HCT116 (cell line): Measurements from ENCODE around the gene OCA2. TPM values are rescaled to one million over a fixed set of nuclear protein-coding genes. Genes with fewer than 3 reads are reported as not detected.

Experiments used
- ATAC-seq: fragments of 200-7000 bp; cut with Tn5 transposase; 2 replicates; pipeline ENCODE4 v1.9.1; 2020; ENCODE audit warnings: mild to moderate bottlenecking, moderate library complexity
- BruUV-seq: library from RNA; stranded (reverse); fragments of 400-500 nt; replicated peaks from 2 replicates; lab custom pipeline; 2021; lab: Mats Ljungman, UMichigan
- CTCF ChIA-PET: fragments of 300-600 bp; sonication (Branson Sonifier 250); formaldehyde crosslinking; loops from one replicate; lab custom pipeline; 2021; ENCODE audit warnings: antibody characterized with exemption; lab: Charles Lee
- POLR2A ChIA-PET: fragments of 300-600, 350-600 bp; sonication (Branson Sonifier 250); formaldehyde crosslinking; loops from one replicate; lab custom pipeline; 2021; ENCODE audit warnings: antibody characterized with exemption; lab: Charles Lee
- RAD21 ChIA-PET, 2 experiments: fragments of 300-600 bp; sonication (Branson Sonifier 250); formaldehyde crosslinking; loops; one replicate each; lab custom pipeline; 2023; ENCODE audit warnings: low total read pairs in 2 of 2; ENCODE audit not compliant: uncharacterized antibody in 2 of 2, unreplicated experiment in 2 of 2, low non-redundant PET in 1 of 2; lab: Charles Lee
- DNase-seq: peaks from one replicate; pipeline ENCODE4 v3.0.0-alpha.2; 2010; ENCODE audit warnings: low read depth, low spot score
- H2AFZ ChIP-seq: fragments of 200-600 bp; shearing (Covaris generic), sonication (generic); 2 replicates; pipeline ENCODE4 v1.6.1; 2017; ENCODE audit warnings: low read depth, mixed run types, mixed read lengths, antibody characterized with exemption, low read length; ENCODE audit not compliant: poor library complexity, severe bottlenecking
- H3K27ac ChIP-seq: 2 replicates; pipeline ENCODE4 v1.5.1; 2012; ENCODE audit warnings: low read depth, low read length
- H3K27me3 ChIP-seq: fragments of 200-600 bp; sonication (generic); 2 replicates; pipeline ENCODE4 v1.6.1; 2016; ENCODE audit warnings: mixed run types, low read length, mixed read lengths; ENCODE audit not compliant: insufficient read depth
- H3K36me3 ChIP-seq, 2 experiments: fragments of 200-500 bp in 1 of 2; fragments of 200-600 bp in 1 of 2; sonication (Bioruptor generic) in 1 of 2; sonication (generic) in 1 of 2; 2 replicates each; pipeline versions ENCODE4 v1.5.1 to v1.6.1; 2014 to 2016; ENCODE audit warnings: low read length in 2 of 2, inconsistent platforms in 1 of 2, mixed read lengths in 1 of 2, mixed run types in 1 of 2; ENCODE audit not compliant: insufficient read depth in 2 of 2, control insufficient read depth in 1 of 2
- H3K4me1 ChIP-seq, 2 experiments: fragments of 200-600 bp in 1 of 2; sonication (generic) in 1 of 2; 2 replicates each; pipeline versions ENCODE4 v1.5.1 to v1.6.1; 2012 to 2017; ENCODE audit warnings: low read length in 2 of 2, inconsistent platforms in 1 of 2, mild to moderate bottlenecking in 1 of 2, mixed read lengths in 1 of 2, mixed run types in 1 of 2, moderate library complexity in 1 of 2; ENCODE audit not compliant: insufficient read depth in 2 of 2, control insufficient read depth in 1 of 2
- H3K4me2 ChIP-seq: fragments of 200-600 bp; sonication (generic); 2 replicates; pipeline ENCODE4 v1.6.1; 2017; ENCODE audit warnings: mixed run types, low read length, mixed read lengths
- H3K4me3 ChIP-seq, 2 experiments: fragments of 200-600 bp in 1 of 2; sonication (generic) in 1 of 2; replicated peaks in 1 of 2; 2 replicates each; pipeline ENCODE4 v1.5.1; 2011 to 2016; ENCODE audit warnings: low read length in 2 of 2, control low read depth in 1 of 2, low read depth in 1 of 2, mild to moderate bottlenecking in 1 of 2, mixed read lengths in 1 of 2, mixed run types in 1 of 2
- H3K79me2 ChIP-seq: fragments of 200-600 bp; sonication (generic); 2 replicates; pipeline ENCODE4 v1.6.1; 2017; ENCODE audit warnings: mild to moderate bottlenecking, mixed run types, low read length, moderate library complexity, mixed read lengths; ENCODE audit not compliant: insufficient read depth
- H3K9ac ChIP-seq: fragments of 200-600 bp; sonication (generic); 2 replicates; pipeline ENCODE4 v1.6.1; 2016; ENCODE audit warnings: low read length, mixed read lengths
- H3K9me2 ChIP-seq: fragments of 200-600 bp; sonication (generic), shearing (Covaris generic); 2 replicates; pipeline ENCODE4 v1.6.1; 2017; ENCODE audit warnings: mixed run types, mild to moderate bottlenecking, moderate library complexity; ENCODE audit not compliant: insufficient read depth
- H3K9me3 ChIP-seq, 2 experiments: fragments of 200-500 bp in 1 of 2; fragments of 200-600 bp in 1 of 2; sonication (Bioruptor generic) in 1 of 2; sonication (generic) in 1 of 2; 2 replicates each; pipeline ENCODE4 v1.6.1; 2014 to 2017; ENCODE audit warnings: low read length in 2 of 2, mixed read lengths in 2 of 2, inconsistent platforms in 1 of 2, low read depth in 1 of 2, mild to moderate bottlenecking in 1 of 2, mixed run types in 1 of 2, moderate library complexity in 1 of 2; ENCODE audit not compliant: control insufficient read depth in 1 of 2, insufficient read depth in 1 of 2
- H4K20me1 ChIP-seq: fragments of 200-600 bp; sonication (generic), shearing (Covaris generic); 2 replicates; pipeline ENCODE4 v1.6.1; 2017; ENCODE audit warnings: mixed run types, mild to moderate bottlenecking, moderate library complexity; ENCODE audit not compliant: insufficient read depth
- CBX3 ChIP-seq: IDR thresholded peaks from 2 replicates; pipeline ENCODE4 v1.6.1; 2012; ENCODE audit warnings: low read depth
- EZH2 ChIP-seq: fragments of 200-600 bp; sonication (generic); IDR thresholded peaks from 2 replicates; pipeline ENCODE4 v1.6.1; 2017; ENCODE audit warnings: antibody characterized with exemption, mixed run types
- EZH2phosphoT487 ChIP-seq: fragments of 200-600 bp; IDR thresholded peaks from 2 replicates; pipeline ENCODE4 v1.6.1; 2018; ENCODE audit warnings: antibody characterized with exemption, borderline replicate concordance
- FOSL1 ChIP-seq: IDR thresholded peaks from 2 replicates; pipeline ENCODE4 v1.6.1; 2012; ENCODE audit warnings: low read depth
- JUND ChIP-seq: IDR thresholded peaks from 2 replicates; pipeline ENCODE4 v1.6.1; 2012
- POLR2A ChIP-seq: IDR thresholded peaks from 2 replicates; pipeline ENCODE4 v1.7.0; 2011; ENCODE audit warnings: borderline replicate concordance; ENCODE audit not compliant: insufficient read depth, insufficient read length; ENCODE audit errors: extremely low read depth
- POLR2AphosphoS5 ChIP-seq: IDR thresholded peaks from 2 replicates; pipeline ENCODE4 v1.6.1; 2011; ENCODE audit warnings: mild to moderate bottlenecking, low read depth, low read length, moderate library complexity
- SIN3A ChIP-seq: IDR thresholded peaks from 2 replicates; pipeline ENCODE4 v1.6.1; 2012; ENCODE audit warnings: low read depth
- SP1 ChIP-seq: IDR thresholded peaks from 2 replicates; pipeline ENCODE4 v1.6.1; 2012; ENCODE audit warnings: low read depth
- TCF7L2 ChIP-seq: IDR thresholded peaks from 2 replicates; pipeline ENCODE4 v1.7.0; 2011; ENCODE audit warnings: borderline replicate concordance, inconsistent platforms; ENCODE audit not compliant: insufficient read depth, insufficient read length; ENCODE audit errors: extremely low read depth
- YY1 ChIP-seq: IDR thresholded peaks from 2 replicates; pipeline ENCODE4 v1.6.1; 2011; ENCODE audit warnings: low read length, low read depth, moderate library complexity, mild to moderate bottlenecking; ENCODE audit not compliant: insufficient replicate concordance; ENCODE audit errors: extremely low read depth
- ZFX ChIP-seq: fragments of 450-650 bp; IDR thresholded peaks from 2 replicates; pipeline ENCODE4 v1.6.1; 2017
- intact Hi-C: fragments of 100-400 bp; cut with micrococcal nuclease; formaldehyde crosslinking; loops from 2 replicates; pipeline ENCODE4 v1.10.0; 2022
- total RNA-seq: library from RNA; stranded (reverse); gene quantifications from one replicate; pipeline ENCODE4 v1.2.1, GENCODE V29; 2021; ENCODE audit not compliant: unreplicated experiment
- TF ChIP-seq, protein P1 (sequence below): IDR thresholded peaks from 2 replicates; pipeline ENCODE4 v1.6.1; 2011; ENCODE audit warnings: mild to moderate bottlenecking, low read length, moderate library complexity; ENCODE audit not compliant: insufficient replicate concordance; ENCODE audit errors: extremely low read depth
- TF ChIP-seq, protein P2 (sequence below), 3 experiments: fragments of 200-600 bp in 1 of 3; sonication (generic) in 1 of 3; IDR thresholded peaks in 2 of 3; conservative IDR thresholded peaks in 1 of 3; 2 replicates each; pipeline ENCODE4 v1.5.1; 2012 to 2017; ENCODE audit warnings: low read depth in 2 of 3, low read length in 2 of 3, antibody characterized with exemption in 1 of 3, borderline replicate concordance in 1 of 3, control low read depth in 1 of 3, mild to moderate bottlenecking in 1 of 3, mixed read lengths in 1 of 3, mixed run types in 1 of 3, moderate library complexity in 1 of 3; ENCODE audit not compliant: insufficient read depth in 1 of 3
- TF ChIP-seq, protein P3 (sequence below): IDR thresholded peaks from 2 replicates; pipeline ENCODE4 v1.6.1; 2012

Gene OCA2
- total RNA-seq, 1 experiment from 2014 or later: not detected

DNA sequence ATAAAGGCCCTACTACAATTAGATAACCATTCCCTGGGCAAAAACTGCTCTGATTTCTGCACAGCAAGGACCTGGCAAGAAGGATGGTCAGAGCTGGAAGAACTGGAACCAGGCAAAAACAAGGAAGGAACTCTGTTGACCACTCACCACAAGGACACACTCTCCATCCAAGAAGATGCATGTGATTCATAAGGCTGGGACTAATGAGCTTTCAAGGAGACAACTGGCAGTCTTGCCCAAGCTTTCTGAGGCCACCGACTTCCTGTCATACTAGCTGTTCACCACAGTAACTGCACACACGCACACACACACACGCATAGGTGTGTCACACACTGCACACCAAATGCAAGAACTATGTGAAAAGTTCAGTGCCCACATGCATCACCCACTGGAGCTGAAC lies 256.6 kb downstream of the OCA2 start:
- ChIA-PET RAD21 (no interaction called here), CTCF (no interaction called here), POLR2A (no interaction called here)
- Histone ChIP-seq H2AFZ (no peak overlapping the region), H3K4me1 (no peaks in the 10 kb centered on the region), H3K79me2 (no peaks in the 10 kb centered on the region), H3K9me2 (no peaks in the 10 kb centered on the region), H4K20me1 (no peaks in the 10 kb centered on the region; the same call in 1 of the 2 replicates), H3K27me3 (no peaks in the 10 kb centered on the region), H3K4me2 (no peak overlapping the region), H3K36me3 (no peaks in the 10 kb centered on the region), H3K27ac (no peak overlapping the region), H3K9ac (no peak overlapping the region), H3K9me3 (peaks cover 5 to 50% of the 10 kb centered on the region in 2 experiments; a peak in 2 of 4 replicates), H3K4me3 (no peak overlapping the region)
- intact Hi-C loops: no loop called here
- ATAC-seq (no peak), DNase-seq (no peak)
- TF ChIP-seq, protein P1, sequence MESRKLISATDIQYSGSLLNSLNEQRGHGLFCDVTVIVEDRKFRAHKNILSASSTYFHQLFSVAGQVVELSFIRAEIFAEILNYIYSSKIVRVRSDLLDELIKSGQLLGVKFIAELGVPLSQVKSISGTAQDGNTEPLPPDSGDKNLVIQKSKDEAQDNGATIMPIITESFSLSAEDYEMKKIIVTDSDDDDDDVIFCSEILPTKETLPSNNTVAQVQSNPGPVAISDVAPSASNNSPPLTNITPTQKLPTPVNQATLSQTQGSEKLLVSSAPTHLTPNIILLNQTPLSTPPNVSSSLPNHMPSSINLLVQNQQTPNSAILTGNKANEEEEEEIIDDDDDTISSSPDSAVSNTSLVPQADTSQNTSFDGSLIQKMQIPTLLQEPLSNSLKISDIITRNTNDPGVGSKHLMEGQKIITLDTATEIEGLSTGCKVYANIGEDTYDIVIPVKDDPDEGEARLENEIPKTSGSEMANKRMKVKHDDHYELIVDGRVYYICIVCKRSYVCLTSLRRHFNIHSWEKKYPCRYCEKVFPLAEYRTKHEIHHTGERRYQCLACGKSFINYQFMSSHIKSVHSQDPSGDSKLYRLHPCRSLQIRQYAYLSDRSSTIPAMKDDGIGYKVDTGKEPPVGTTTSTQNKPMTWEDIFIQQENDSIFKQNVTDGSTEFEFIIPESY: no peak
- TF ChIP-seq POLR2AphosphoS5 (no peak), CBX3 (no peak)
- no TSS peak for BruUV-seq

DNA sequence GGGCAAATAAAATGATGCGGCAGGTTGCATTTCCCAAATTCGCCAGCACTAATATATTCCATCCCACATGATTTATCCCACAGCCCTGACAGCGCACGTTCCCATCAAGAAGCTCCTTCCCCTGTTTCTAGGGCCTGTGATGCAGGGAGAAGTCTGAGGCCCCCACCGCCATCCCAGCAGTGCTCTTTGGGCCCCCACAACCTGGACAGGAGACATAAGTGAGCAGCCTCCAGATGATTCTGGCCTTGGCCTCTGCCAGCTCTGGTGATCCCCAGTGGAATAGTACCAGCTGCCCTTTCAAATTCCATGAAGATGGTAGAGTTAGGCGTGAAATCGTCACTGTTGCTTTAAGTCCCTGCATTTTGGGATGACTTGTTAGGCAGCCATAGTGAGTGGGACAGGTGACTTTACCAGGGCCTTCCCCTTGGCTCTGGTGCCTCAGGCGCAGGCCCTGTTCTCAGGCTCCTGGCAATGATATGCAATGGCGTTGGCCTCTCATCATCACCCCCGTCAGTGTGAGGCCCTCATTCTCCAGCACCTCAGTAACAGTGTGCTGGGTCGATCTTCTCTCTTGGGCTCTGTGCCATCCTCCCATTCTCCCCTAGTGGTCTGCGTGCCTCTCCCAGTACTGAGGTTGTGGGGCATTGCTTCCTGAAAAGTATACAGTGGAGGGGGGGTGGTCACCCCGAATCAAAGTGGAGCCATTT lies 263.7 kb downstream of the OCA2 start:
- POLR2A ChIA-PET: no interaction called here
- H3K9ac ChIP-seq: no peak overlapping the region
- intact Hi-C loops: no loop called here
- BruUV-seq: no TSS peak
- H3K9me2 ChIP-seq: no peaks in the 10 kb centered on the region
- RAD21 ChIA-PET: no interaction called here
- DNase-seq (no peak), ATAC-seq (no peak)
- no peaks in the 10 kb centered on the region for H3K27me3 ChIP-seq
- H3K4me2 ChIP-seq: no peak overlapping the region
- no peaks in the 10 kb centered on the region for H3K79me2 ChIP-seq
- CTCF ChIA-PET: no interaction called here
- H3K4me3 ChIP-seq: no peak overlapping the region
- H4K20me1 ChIP-seq: no peaks in the 10 kb centered on the region; the same call in 1 of the 2 replicates
- H3K36me3 ChIP-seq: no peaks in the 10 kb centered on the region
- peaks cover 11 to 30% of the 10 kb centered on the region in 2 experiments; a peak in 2 of 4 replicates for H3K9me3 ChIP-seq
- H2AFZ ChIP-seq: no peak overlapping the region
- no peak overlapping the region for H3K27ac ChIP-seq
- H3K4me1 ChIP-seq: no peaks in the 10 kb centered on the region
- TF ChIP-seq FOSL1 (no peak), SP1 (no peak), EZH2 (no peak), EZH2phosphoT487 (no peak), YY1 (no peak), SIN3A (no peak), JUND (no peak), POLR2A (no peak), TCF7L2 (no peak), CBX3 (no peak), ZFX (no peak)
- TF ChIP-seq, protein P2, sequence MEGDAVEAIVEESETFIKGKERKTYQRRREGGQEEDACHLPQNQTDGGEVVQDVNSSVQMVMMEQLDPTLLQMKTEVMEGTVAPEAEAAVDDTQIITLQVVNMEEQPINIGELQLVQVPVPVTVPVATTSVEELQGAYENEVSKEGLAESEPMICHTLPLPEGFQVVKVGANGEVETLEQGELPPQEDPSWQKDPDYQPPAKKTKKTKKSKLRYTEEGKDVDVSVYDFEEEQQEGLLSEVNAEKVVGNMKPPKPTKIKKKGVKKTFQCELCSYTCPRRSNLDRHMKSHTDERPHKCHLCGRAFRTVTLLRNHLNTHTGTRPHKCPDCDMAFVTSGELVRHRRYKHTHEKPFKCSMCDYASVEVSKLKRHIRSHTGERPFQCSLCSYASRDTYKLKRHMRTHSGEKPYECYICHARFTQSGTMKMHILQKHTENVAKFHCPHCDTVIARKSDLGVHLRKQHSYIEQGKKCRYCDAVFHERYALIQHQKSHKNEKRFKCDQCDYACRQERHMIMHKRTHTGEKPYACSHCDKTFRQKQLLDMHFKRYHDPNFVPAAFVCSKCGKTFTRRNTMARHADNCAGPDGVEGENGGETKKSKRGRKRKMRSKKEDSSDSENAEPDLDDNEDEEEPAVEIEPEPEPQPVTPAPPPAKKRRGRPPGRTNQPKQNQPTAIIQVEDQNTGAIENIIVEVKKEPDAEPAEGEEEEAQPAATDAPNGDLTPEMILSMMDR (IDR thresholded peaks at IDR 0.05 in 2 of 3, conservative IDR thresholded peaks at IDR 0.05 in 1 of 3; ENCODE audit: borderline replicate concordance in 1 of 3, insufficient read depth in 1 of 3, low read depth in 2 of 3, low read length in 2 of 3): no peak
- TF ChIP-seq, protein P3, sequence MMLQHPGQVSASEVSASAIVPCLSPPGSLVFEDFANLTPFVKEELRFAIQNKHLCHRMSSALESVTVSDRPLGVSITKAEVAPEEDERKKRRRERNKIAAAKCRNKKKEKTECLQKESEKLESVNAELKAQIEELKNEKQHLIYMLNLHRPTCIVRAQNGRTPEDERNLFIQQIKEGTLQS: no peak
